Prostate gland (tissue), 2 donors: ENCODE measurements around the gene ARHGEF16. TPM values are rescaled to one million over a fixed set of nuclear protein-coding genes. Genes with fewer than 3 reads are reported as not detected.
A peak's percentile ranks its signal among the peaks of the same experiment; 100 is the strongest.

Experiments
- DNase-seq: peaks from one replicate; pipeline ENCODE4 v3.0.0-alpha.2; 2019; ENCODE audit warnings: low spot score
- H3K27ac ChIP-seq, 2 donors: fragments of 200-600 bp; sonication (generic); 2 replicates each; pipeline ENCODE4 v1.5.1; 2017 to 2019
- H3K27me3 ChIP-seq: fragments of 200-600 bp; sonication (generic); replicated peaks from 2 replicates; pipeline ENCODE4 v1.5.1; 2019; ENCODE audit not compliant: insufficient read depth
- H3K36me3 ChIP-seq, 2 donors: fragments of 200-600 bp; sonication (generic); 1 replicate in 1 of 2; 2 replicates in 1 of 2; pipeline versions ENCODE4 v1.5.1 to v1.8.1; 2017 to 2019
- H3K4me1 ChIP-seq: fragments of 200-600 bp; sonication (generic); replicated peaks from 2 replicates; pipeline ENCODE4 v1.5.1; 2019
- H3K4me3 ChIP-seq, 2 donors: fragments of 200-600 bp; sonication (generic); 2 replicates each; pipeline ENCODE4 v1.5.1; 2017 to 2019
- H3K9me3 ChIP-seq: fragments of 200-600 bp; sonication (generic); 2 replicates; pipeline ENCODE4 v1.5.1; 2017
- POLR2A ChIP-seq: fragments of 450-650 bp; IDR thresholded peaks from one replicate; pipeline ENCODE4 v1.6.1; 2016; ENCODE audit warnings: antibody characterized with exemption, mild to moderate bottlenecking
- POLR2AphosphoS5 ChIP-seq: sonication (generic); formaldehyde crosslinking; IDR thresholded peaks from one replicate; pipeline ENCODE4 v1.6.1; 2017; ENCODE audit warnings: antibody characterized with exemption
- WGBS: methylation state at CpG from one replicate; pipeline ENCODE4 v1.1.5; 2018; 5-methylcytosine and 5-hydroxymethylcytosine counted together
- intact Hi-C: fragments of 100-400 bp; cut with DNase I; formaldehyde crosslinking; loops from one replicate; pipeline ENCODE4 v1.14.2; 2022
- total RNA-seq, 2 donors: library from RNA; depleted of rRNA; stranded (reverse); fragments of >200 nt; gene quantifications; one replicate each; pipeline ENCODE4 v1.1.0, GENCODE V29; 2016
- TF ChIP-seq, protein P1 (sequence below), 4 experiments: fragments of 200-600 bp in 2 of 4; fragments of 450-650 bp in 2 of 4; sonication (generic) in 2 of 4; IDR thresholded peaks; 1 replicate in 3 of 4; 2 replicates in 1 of 4; pipeline ENCODE4 v1.5.1; 2016 to 2019; ENCODE audit warnings: antibody characterized with exemption in 4 of 4, mild to moderate bottlenecking in 2 of 4, moderate library complexity in 2 of 4

ARHGEF16 gene
- total RNA-seq, 2 donors from 2014 or later, result 25.2 to 25.4 TPM

DNA sequence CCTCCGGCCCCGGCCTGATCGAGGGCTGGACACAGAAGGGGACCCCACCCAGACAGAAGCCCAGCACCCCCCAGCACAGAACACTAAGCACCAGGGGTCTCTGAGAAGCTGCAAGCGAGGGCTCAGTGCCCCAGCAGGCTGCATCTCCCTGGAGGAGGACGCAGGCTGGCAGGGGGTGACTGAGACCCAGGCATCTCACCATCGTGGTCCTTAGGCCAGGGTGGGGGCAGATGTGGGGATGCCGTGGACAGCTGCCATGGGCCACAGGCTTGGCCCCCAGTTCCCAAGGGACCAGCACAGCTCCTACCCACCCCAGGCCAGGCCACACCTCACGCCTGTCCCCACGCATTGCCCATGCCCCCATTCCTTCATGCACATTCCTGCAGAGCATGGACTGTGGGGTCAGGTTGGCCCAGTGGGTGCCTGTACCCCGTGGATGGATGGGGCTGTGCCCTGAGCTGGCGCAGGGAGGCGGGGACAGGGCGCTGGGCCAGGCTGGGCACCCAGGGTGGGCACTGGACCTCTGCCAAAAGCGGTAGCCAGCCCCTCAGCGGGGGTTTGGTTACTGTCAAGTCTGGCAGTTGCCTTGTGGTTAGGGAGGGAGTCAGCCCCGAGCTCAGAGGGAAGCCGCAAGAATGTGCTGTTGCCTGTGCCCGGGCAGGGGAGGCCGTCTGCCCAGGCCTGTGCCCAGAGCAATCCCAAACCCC lies 61.5 kb downstream of the ARHGEF16 start:
- DNase-seq, result peak; percentile 26
- TF ChIP-seq, protein P1, sequence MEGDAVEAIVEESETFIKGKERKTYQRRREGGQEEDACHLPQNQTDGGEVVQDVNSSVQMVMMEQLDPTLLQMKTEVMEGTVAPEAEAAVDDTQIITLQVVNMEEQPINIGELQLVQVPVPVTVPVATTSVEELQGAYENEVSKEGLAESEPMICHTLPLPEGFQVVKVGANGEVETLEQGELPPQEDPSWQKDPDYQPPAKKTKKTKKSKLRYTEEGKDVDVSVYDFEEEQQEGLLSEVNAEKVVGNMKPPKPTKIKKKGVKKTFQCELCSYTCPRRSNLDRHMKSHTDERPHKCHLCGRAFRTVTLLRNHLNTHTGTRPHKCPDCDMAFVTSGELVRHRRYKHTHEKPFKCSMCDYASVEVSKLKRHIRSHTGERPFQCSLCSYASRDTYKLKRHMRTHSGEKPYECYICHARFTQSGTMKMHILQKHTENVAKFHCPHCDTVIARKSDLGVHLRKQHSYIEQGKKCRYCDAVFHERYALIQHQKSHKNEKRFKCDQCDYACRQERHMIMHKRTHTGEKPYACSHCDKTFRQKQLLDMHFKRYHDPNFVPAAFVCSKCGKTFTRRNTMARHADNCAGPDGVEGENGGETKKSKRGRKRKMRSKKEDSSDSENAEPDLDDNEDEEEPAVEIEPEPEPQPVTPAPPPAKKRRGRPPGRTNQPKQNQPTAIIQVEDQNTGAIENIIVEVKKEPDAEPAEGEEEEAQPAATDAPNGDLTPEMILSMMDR (IDR thresholded peaks at IDR 0.05), result no peak
- no peak for TF ChIP-seq POLR2AphosphoS5
- no peak for TF ChIP-seq POLR2A
- Histone ChIP-seq H3K4me3 (no peak overlapping the region), H3K4me1 (no peaks in the 10 kb centered on the region), H3K27me3 (no peaks in the 10 kb centered on the region), H3K36me3 (no peaks in the 10 kb centered on the region), H3K27ac (no peak overlapping the region), H3K9me3 (no peaks in the 10 kb centered on the region)
- 61% methylated on average over 18 of the region's 19 CpGs for WGBS
- intact Hi-C loops, result no loop called here

DNA sequence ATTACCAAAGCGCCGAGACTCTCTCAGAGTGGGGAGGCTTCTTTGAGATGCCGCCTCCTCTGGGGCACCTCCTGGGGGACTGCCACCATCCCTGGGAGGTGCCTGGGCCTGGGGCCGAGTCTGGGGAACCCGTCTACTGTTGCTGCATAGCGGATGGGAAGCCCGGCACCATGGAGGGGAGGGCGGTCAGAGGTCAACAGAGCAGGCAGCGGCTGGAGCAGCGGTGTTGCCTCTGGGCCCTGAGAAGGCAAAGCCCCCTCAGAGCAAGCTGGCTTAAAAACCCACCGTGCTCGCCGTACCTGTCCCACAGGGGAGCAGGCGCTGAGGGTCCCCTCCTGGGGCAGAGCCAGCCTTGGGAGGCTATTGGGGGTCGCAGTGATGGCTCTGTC lies 62.0 kb downstream of the ARHGEF16 start:
- Histone ChIP-seq H3K9me3 (no peaks in the 10 kb centered on the region), H3K27me3 (no peaks in the 10 kb centered on the region), H3K36me3 (no peaks in the 10 kb centered on the region), H3K4me3 (no peak overlapping the region), H3K27ac (no peak overlapping the region), H3K4me1 (no peaks in the 10 kb centered on the region)
- 58% methylated on average over 13 of the region's 15 CpGs for WGBS
- DNase-seq, result no peak
- TF ChIP-seq POLR2AphosphoS5 (no peak), POLR2A (no peak)
- TF ChIP-seq, protein P1 (IDR thresholded peaks at IDR 0.05), result no peak
- intact Hi-C loops, result no loop called here

DNA sequence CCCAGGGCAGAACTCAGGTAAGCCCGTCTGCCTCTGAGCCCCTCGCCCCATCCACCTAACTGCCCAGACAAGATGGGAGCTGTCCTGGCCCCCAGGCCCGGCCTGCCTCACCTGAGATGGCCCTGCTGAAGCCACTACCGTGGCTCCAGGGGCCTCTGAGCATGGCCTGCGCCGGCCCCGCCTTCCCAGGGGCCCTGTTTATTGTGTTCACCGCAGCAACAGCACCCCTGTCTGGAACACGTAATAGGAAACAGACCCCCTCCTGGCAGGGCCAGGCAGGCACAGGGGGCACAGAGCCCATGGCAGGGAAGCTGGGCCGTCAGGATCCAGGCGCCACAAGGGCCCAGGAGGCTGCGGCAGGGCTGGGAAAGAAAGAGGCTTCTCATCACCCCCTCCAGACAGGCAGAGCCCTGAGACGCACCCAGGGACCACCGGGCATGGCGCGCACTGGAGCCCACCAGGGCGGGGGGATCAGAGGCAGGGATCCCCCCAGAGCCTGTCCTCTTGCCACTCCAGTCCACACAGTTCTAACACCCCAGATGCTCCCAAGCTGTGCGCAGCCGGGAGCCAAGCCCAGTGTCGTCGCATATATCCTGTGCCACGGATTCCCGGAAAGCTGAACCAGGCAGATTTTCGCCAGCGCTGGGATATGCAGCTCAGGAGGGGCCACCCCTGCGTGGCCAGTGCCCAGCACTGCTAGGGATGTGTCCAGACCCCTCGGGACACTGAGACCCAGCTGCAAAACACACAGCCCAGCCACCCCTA lies 62.6 kb downstream of the ARHGEF16 start:
- intact Hi-C loops, result no loop called here
- Histone ChIP-seq H3K27ac (no peak overlapping the region), H3K4me1 (no peaks in the 10 kb centered on the region), H3K9me3 (no peaks in the 10 kb centered on the region), H3K4me3 (no peak overlapping the region), H3K36me3 (no peaks in the 10 kb centered on the region), H3K27me3 (no peaks in the 10 kb centered on the region)
- no peak for TF ChIP-seq POLR2AphosphoS5
- TF ChIP-seq POLR2A, result no peak
- TF ChIP-seq, protein P1 (IDR thresholded peaks at IDR 0.05), result no peak
- 78% methylated on average over 27 of the region's 27 CpGs for WGBS
- DNase-seq, result no peak

DNA sequence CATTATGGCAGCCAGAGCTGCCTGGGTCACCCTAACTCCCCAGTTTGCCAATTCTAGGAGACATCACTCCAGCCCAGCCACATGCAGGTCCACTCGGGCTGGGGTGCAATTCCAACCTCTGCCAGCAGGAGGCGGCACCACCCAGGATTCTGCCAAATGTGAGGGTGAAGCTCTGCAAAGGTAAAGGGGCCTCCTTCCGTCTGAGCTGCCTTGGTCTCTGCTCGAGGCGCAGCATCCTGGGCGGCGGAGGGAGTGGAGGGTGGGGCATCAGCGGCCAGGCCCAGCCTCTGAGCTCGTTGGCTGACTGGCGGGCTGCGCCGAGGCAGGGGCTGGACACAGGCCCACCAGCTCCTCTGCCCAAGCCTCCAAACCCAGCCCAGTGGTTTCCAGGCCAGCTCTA lies 63.8 kb downstream of the ARHGEF16 start:
- WGBS, result 93% methylated on average over 12 of the region's 12 CpGs
- H3K9me3 ChIP-seq, result no peaks in the 10 kb centered on the region
- TF ChIP-seq, protein P1 (IDR thresholded peaks at IDR 0.05), result peak in 3 of 4 experiments; percentile 38 to 63 (median 49)
- no peak for TF ChIP-seq POLR2AphosphoS5

DNA sequence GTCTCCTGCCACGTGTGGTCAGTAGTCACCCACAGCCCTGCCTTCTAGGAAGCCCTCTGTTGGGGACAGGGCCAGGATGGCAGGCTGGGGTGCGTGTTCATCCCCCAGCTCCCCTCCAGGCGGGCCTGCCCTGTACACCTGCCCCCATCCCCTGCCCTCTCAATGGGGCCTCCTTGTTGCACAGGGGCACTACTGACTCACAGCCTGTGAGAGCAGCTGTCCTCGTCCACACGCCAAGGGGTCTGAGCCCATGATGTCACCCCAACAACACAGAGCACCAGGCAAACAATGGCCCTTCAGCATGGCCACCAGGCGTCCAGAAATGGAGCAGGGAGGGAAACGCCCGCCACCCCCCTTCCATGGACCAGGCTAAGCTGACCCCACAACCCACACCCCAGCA lies 64.3 kb downstream of the ARHGEF16 start:
- Histone ChIP-seq H3K9me3 (no peaks in the 10 kb centered on the region), H3K27ac (no peak overlapping the region), H3K27me3 (no peaks in the 10 kb centered on the region), H3K4me3 (no peak overlapping the region), H3K4me1 (no peaks in the 10 kb centered on the region), H3K36me3 (no peaks in the 10 kb centered on the region)
- no peak for TF ChIP-seq POLR2A
- TF ChIP-seq POLR2AphosphoS5, result no peak
- TF ChIP-seq, protein P1 (IDR thresholded peaks at IDR 0.05), result no peak
- no peak for DNase-seq
- 98% methylated on average over 8 of the region's 8 CpGs for WGBS
- intact Hi-C loops, result no loop called here

More for the DNA sequence above, 63.8 kb downstream of the ARHGEF16 start:
- H3K27ac ChIP-seq, result no peak overlapping the region
- intact Hi-C loops, result no loop called here
- H3K4me3 ChIP-seq, result no peak overlapping the region
- no peaks in the 10 kb centered on the region for H3K4me1 ChIP-seq
- H3K27me3 ChIP-seq, result no peaks in the 10 kb centered on the region
- DNase-seq, result no peak
- no peaks in the 10 kb centered on the region for H3K36me3 ChIP-seq
